NCI-H146 treated with DMSO at 0.1 percent for 48 hours (cell line): ENCODE measurements around the gene VRTN.
"Not testable (repeated sequence)": the region's sequence is repeated elsewhere in the genome, so short reads cannot be mapped to it uniquely, and the experiment has no call there.

Experiments used
- DNase-seq: peaks from one replicate; lab custom pipeline; 2025; ENCODE audit not compliant: unreplicated experiment; lab: John Stamatoyannopoulos, UW

The VRTN gene

DNA sequence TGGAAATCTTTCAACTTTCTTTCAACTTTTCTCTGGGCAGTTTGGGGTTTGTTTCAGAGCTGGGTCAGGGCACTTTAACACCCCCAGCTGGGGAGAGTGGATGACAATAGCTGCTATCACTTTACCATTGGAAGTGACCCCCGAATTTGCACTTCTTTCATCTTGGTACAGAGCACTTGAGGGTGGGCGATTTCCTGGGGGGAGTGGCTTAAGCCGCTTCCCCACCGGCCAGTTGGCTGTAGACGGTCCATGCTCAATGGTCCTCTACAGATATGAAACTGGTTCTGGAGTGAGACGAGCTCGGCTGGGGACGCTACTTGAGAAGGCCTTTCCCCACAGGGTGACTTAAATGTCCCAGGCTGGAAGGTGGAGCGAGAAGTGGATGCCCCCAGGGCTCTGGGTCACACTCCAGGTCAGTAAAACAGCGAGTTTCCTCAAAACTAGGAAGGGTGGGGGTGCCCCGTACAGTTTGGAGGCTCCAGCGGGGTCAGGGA is at the start of gene VRTN:
TSS of gene VRTN (plus strand) at position 231 of the 494 bp plus-strand sequence. CDS start 8,313 bp downstream, outside the sequence.
- DNase-seq = no peak

DNA sequence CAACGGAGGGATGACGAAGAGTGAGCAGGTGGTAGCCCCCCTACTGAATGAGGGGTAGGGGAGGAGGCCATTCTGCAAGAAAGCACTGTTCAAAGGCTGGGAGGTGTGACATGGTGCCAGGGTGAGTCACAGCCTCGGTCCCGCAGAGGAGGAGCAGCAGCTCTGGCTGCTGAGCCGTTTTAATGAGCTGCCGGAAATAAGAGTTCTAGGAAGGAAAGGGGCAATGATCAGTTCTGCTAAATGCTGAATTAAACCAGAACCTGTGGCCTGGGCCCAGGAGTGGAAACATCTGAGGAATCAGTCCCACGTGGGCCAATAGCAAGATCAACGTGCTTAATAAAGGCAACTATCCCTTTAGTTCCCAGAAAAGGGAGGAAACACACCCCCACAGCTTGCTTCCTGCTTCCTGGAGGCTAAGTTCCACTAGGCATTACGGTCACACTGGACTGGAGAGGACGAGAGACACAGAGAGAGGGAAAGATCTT is 49.2 kb upstream of the VRTN start:
- DNase-seq = no peak

DNA sequence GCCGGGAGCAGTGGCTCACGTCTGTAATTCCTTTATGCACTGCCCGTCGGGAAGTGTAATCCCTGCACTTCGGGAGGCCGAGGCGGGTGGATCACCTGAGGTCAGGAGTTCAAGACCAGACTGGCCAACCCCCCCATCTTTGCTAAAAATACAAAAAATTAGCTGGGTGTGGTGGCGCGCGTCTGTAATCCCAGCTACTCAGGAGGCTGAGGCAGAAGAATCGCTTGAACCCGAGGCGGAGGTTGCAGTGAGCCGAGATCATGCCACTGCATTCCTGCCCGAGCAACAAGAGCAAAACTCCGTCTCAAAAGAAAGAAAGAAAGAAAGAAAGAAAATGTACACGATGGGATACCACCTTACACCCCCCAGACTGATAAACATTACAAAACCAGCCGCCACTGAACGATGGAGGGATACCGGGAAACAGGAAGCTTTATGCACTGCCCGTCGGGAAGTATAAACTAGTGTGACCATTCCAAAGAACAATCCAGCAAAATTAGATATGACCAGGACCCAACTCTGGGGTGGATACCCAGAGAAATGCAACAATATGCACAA is 46.6 kb upstream of the VRTN start:
- no peak for DNase-seq

DNA sequence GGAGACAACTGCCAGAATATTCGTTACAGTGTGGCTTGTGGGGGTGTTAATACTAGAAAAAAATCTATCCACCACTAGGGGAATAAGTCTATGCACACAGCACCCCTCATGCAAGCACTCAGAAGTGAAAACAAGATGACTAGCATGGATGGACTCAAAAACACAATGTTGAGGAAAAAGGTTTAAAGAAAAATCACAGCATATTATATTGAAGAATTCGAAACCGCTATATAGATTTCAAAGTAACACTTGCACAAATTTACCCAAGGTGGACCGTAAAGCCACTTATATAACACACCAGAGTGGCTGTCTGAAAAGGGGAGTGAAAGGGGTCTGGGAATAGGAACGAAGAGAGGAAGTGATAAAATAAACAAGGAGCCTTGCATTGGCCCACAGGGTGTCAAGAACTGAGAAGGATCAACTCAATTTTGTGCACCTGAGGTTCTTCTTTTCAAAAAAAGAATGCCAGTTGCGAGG is 46.1 kb upstream of the VRTN start:
- DNase-seq = peak; percentile 1

- peak; percentile 86 for DNase-seq
These were observed 45.4 kb upstream of the VRTN start, which contains the start of gene ABCD4 for GRCh38 chr14:74302634-74303569. TSS of gene ABCD4 (minus strand) at chr14:74302934. CDS start at chr14:74302912, 22 bp downstream.

- no peak for DNase-seq
These were observed 39.6 kb upstream of the VRTN start for GRCh38 chr14:74308695-74309094.

DNA sequence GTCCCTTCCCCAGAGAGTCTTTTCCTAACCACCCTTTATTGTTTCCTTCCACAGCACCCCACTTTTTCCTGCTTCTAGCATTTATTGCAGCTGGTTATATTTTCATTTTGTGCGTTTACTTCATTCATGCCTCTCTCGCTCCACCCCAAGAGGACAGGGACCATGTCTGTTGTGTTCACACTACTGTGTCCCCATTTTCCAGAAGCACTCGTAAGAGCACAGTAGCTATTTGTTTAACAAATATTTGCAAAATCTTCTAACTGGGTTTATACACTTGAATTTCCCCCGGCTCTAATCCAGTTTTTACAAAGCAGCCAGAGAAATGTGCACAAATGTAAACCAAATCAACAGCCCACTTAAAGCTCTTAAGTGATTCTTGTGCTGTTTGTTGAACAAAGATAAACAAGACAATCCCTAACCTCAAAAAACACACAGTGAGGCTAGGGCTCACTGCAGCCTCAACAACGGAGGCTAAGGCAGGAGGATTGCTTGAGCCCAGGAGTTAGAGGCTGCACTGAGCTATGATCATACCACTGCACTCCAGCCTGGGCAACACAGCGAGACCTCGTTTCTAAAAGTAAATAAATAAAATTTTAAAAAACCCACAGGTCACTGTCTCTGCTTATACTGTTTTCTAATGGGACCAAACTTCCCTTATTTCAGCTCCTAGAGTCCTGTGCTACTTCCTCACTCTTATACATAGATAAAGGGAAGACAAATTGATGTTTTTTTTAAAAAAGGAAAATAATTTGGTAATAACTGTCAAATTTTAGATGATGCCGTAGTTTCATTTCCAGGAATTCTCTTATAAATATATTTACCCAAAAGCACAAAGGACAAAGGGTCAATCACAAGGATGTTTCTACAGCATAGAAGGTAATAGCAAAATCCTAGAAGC is 38.9 kb upstream of the VRTN start:
- DNase-seq = no peak

GRCh38 chr14:74312161-74312560 is 36.1 kb upstream of the VRTN start:
- DNase-seq = no peak

- no peak for DNase-seq
These were observed 34.7 kb upstream of the VRTN start for GRCh38 chr14:74313601-74314000.

DNA sequence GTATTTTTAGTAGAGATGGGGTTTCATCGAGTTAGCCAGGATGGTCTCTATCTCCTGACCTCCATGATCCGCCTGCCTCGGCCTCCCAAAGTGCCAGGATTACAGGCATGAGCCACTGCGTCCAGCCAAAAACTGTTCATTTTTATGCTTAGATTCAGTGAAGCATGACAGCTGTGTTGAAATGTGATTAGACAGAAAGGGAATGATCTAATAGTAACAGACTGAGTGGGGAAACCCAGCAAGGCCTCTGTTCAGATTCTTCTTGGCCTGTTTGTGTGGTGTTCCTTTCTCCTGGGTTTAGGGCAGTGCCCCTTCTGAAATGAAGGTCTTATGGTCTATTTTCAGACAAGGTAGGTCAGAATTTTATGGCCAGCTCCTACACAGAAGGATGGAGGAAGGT is 33.7 kb upstream of the VRTN start:
- no peak for DNase-seq

- DNase-seq = peak; percentile 28
These were observed 23.3 kb upstream of the VRTN start for GRCh38 chr14:74324931-74325361.

GRCh38 chr14:74325446-74325845 is 22.8 kb upstream of the VRTN start:
- DNase-seq = no peak

DNA sequence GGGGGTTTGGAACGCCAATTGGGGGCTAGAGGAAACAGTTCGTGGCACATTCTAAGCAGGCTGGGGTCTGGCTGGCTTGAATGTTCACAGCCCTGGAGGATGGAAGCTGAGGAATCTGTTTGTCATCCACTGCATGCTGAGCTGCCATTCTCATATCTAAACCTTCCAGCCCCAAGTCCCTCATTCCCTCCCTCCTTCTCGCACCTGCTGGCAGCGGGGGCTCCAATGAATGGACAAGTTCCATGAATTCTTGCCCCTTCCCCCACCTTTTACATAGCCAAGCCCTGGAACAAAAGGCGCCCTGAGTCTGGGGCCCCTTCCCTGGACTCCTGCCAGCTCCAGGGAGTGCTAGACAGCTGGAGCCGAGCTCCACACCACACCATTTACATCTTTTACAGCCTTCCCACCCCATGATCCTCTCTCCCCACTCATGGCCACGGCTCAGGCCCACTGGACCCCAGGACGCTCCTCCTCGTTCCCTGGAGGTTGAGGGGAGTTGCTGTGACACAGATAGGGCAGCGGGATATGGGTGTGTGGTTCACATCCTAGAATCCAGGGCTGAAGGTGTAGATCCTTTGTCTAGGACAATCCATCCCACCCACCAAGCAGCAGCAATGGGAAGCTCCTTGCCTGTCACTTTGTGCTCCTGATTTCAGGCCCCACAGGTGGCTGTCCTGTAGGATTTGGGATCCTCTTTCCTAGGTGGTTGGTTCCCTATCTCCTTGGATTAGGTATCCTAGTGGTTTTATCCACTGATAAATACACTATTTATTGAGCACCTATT is 21.7 kb upstream of the VRTN start:
- peak; percentile 82 for DNase-seq

DNA sequence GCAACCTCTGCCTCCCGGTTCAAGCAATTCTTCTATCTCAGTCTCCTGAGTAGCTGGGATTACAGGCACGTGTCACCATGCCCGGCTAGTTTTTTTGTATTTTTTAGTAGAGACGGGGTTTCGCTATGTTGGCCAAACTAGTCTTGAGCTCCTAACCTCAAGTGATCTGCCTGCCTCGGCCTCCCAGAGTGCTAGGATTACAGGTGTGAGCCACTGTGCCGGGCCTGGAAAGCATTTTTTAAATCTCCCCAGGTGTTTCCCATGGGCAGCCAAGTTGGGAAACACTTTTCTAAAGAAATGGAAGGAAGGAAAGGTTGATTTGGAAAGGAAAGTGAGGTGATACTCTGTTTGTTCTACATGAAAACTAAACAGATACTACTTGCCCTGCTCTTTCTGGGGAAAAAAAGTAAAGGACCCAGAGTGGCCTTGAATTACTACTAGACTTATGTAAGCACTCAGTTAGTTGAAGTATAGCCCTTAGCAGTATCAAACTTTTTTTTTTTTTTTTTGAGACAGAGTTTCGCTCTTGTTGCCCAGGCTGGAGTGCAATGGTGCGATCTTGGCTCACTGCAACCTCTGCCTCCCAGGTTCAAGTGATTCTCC is 18.2 kb upstream of the VRTN start:
- not testable (repeated sequence) for DNase-seq

DNA sequence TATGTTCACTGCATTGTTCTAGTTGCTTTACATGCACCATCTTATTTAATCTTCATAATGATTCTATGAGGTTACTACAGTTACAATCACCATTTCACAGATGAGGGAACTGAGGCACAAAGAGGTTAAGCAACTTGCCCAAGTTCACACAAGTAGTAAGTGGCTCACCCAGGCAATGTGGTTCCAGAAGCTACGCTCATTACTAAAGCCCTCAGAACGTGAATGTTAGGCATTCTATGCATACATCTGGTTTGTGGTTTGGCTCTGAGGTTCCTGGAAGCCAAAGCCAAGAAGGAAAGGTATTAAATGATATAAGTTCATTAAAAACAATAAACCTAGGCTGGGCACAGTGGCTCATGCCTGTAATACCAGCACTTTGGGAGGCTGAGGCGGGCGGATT is 14.4 kb upstream of the VRTN start:
- DNase-seq = no peak

- no peak for DNase-seq
These were observed 1.9 kb upstream of the VRTN start for GRCh38 chr14:74346341-74346740.

GRCh38 chr14:74347097-74347794 is 1.0 kb upstream of the VRTN start:
- no peak for DNase-seq

GRCh38 chr14:74347795-74348100 is 523 bp upstream of the VRTN start:
- no peak for DNase-seq
